ENCODE data around the gene LSM2. TPM values are rescaled to one million over a fixed set of nuclear protein-coding genes. Genes with fewer than 3 reads are reported as not detected.

LSM2 gene
- polyA plus RNA-seq, 1 donor from 2014 or later = 68.5 TPM

- Histone ChIP-seq H2AFZ (ENCODE audit: low read depth, low read length) (no peak overlapping the region), H3F3A (ENCODE audit: insufficient read depth, low read length, poor library complexity, severe bottlenecking) (no peaks in the 10 kb centered on the region), H3K27ac (ENCODE audit: low read length) (no peak overlapping the region), H3K9ac (ENCODE audit: low read length) (no peak overlapping the region), H3K9me2 (ENCODE audit: insufficient read depth, low read length) (no peaks in the 10 kb centered on the region), H3K36me3 (ENCODE audit: insufficient read depth, low read length) (no peaks in the 10 kb centered on the region), H3K4me3 (ENCODE audit: low read length) (no peak overlapping the region), H3K9me3 (ENCODE audit: low read length) (no peaks in the 10 kb centered on the region), H4K20me1 (ENCODE audit: insufficient read depth) (no peaks in the 10 kb centered on the region), H3K4me2 (ENCODE audit: low read length) (no peak overlapping the region), H3K79me2 (replicated peaks; ENCODE audit: insufficient read depth, low read length) (no peaks in the 10 kb centered on the region), H3K27me3 (ENCODE audit: insufficient read depth, low read depth, low read length) (no peaks in the 10 kb centered on the region)
- TF ChIP-seq RAD21 (conservative IDR thresholded peaks at IDR 0.05) = no peak
- no peak for TF ChIP-seq SMC3 (conservative IDR thresholded peaks at IDR 0.05; ENCODE audit: poor library complexity)
- no peak for TF ChIP-seq EP300 (conservative IDR thresholded peaks at IDR 0.05; ENCODE audit: poor library complexity, severe bottlenecking)
- TF ChIP-seq CTCF (IDR thresholded peaks at IDR 0.05; ENCODE audit: poor library complexity, severe bottlenecking) = no peak
- no peak for TF ChIP-seq REST (IDR thresholded peaks at IDR 0.05; ENCODE audit: borderline replicate concordance)
Observed at GRCh38 chr6:31765559-31765909, 41.2 kb downstream of the LSM2 start.

GRCh38 chr6:31764198-31764597, 42.6 kb downstream of the LSM2 start:
- no peaks in the 10 kb centered on the region for H3K36me3 ChIP-seq (ENCODE audit: insufficient read depth, low read length)
- no peak overlapping the region for H3K9ac ChIP-seq (ENCODE audit: low read length)
- H2AFZ ChIP-seq (ENCODE audit: low read depth, low read length) = no peak overlapping the region
- no peaks in the 10 kb centered on the region for H3K27me3 ChIP-seq (ENCODE audit: insufficient read depth, low read depth, low read length)
- no peaks in the 10 kb centered on the region for H3K79me2 ChIP-seq (replicated peaks; ENCODE audit: insufficient read depth, low read length)
- H3K9me3 ChIP-seq (ENCODE audit: low read length) = no peaks in the 10 kb centered on the region
- TF ChIP-seq TAF1 (IDR thresholded peaks at IDR 0.05; ENCODE audit: low read depth) = no peak
- TF ChIP-seq CTCF (IDR thresholded peaks at IDR 0.05; ENCODE audit: poor library complexity, severe bottlenecking) = no peak
- TF ChIP-seq EP300 (conservative IDR thresholded peaks at IDR 0.05; ENCODE audit: poor library complexity, severe bottlenecking) = no peak
- no peak for TF ChIP-seq REST (IDR thresholded peaks at IDR 0.05; ENCODE audit: borderline replicate concordance)
- no peak for TF ChIP-seq SMC3 (conservative IDR thresholded peaks at IDR 0.05; ENCODE audit: poor library complexity)
- TF ChIP-seq EZH2 (IDR thresholded peaks at IDR 0.05; ENCODE audit: borderline replicate concordance, insufficient read depth, low read length, poor library complexity, severe bottlenecking) = no peak
- TF ChIP-seq MXI1 (conservative IDR thresholded peaks at IDR 0.05; ENCODE audit: poor library complexity, severe bottlenecking) = no peak
- TF ChIP-seq RAD21 (conservative IDR thresholded peaks at IDR 0.05) = no peak
- no peak for TF ChIP-seq POLR2AphosphoS5 (IDR thresholded peaks at IDR 0.05)
- no peak overlapping the region for H3K27ac ChIP-seq (ENCODE audit: low read length)
- no peaks in the 10 kb centered on the region for H3F3A ChIP-seq (ENCODE audit: insufficient read depth, low read length, poor library complexity, severe bottlenecking)
- H4K20me1 ChIP-seq (ENCODE audit: insufficient read depth) = no peaks in the 10 kb centered on the region
- no peak overlapping the region for H3K4me2 ChIP-seq (ENCODE audit: low read length)
- H3K4me3 ChIP-seq (ENCODE audit: low read length) = no peak overlapping the region
- no peaks in the 10 kb centered on the region for H3K9me2 ChIP-seq (ENCODE audit: insufficient read depth, low read length)
